IPS-20b (cell line): ENCODE data around the gene CSTF3.
"Not testable (repeated sequence)": the region's sequence is repeated elsewhere in the genome, so short reads cannot be mapped to it uniquely, and the experiment has no call there.

Source experiments
- H3K27ac ChIP-seq: one replicate; pipeline ENCODE4 v1.5.1; 2013; ENCODE audit warnings: low read length
- H3K27me3 ChIP-seq: 2 replicates; pipeline ENCODE4 v1.6.1; 2013; ENCODE audit warnings: mild to moderate bottlenecking, low read length, inconsistent platforms; ENCODE audit not compliant: insufficient read depth
- H3K36me3 ChIP-seq: 2 replicates; pipeline ENCODE4 v1.6.1; 2013; ENCODE audit warnings: low read depth, mild to moderate bottlenecking, inconsistent platforms, low read length, moderate library complexity; ENCODE audit not compliant: insufficient read depth
- H3K4me1 ChIP-seq: 2 replicates; pipeline ENCODE4 v1.6.1; 2013; ENCODE audit warnings: mild to moderate bottlenecking, control low read depth, inconsistent platforms, low read length, moderate library complexity; ENCODE audit not compliant: insufficient read depth
- H3K4me3 ChIP-seq: 2 replicates; pipeline ENCODE4 v1.5.1; 2013; ENCODE audit warnings: mild to moderate bottlenecking, low read length, inconsistent platforms
- H3K9ac ChIP-seq: 2 replicates; pipeline ENCODE4 v1.6.1; 2013; ENCODE audit warnings: low read depth, mild to moderate bottlenecking, inconsistent platforms, low read length, moderate library complexity
- H3K9me3 ChIP-seq: 2 replicates; pipeline ENCODE4 v1.6.1; 2013; ENCODE audit warnings: mild to moderate bottlenecking, low read depth, low read length, inconsistent platforms; ENCODE audit not compliant: insufficient read depth

Gene CSTF3

DNA sequence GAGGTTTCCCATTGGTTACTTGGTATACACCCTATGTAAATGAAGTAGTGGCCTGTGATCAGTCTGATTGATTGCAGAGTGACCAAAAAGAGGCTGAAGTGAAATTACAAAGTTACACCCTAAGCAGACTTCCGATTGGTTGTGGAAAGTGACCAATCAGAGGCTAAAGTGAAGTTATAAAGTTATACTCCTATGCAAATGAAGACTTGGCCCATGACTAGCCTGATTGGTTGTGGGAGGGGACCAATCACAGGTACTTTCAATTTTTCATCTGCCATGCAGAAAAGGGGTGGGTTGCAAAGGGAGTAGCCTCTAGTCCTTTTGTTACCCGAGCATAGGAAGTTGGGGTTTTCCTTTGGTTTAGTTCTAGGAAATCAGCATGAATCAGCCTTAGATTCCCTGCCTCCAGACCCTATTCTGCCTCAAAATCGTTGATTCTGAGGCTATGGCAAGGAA, 18.1 kb upstream of the CSTF3 start:
- Histone ChIP-seq H3K27ac (no peak overlapping the region), H3K4me3 (no peak overlapping the region), H3K9me3 (no peaks in the 10 kb centered on the region), H3K4me1 (peaks cover 11% of the 10 kb centered on the region; the same call in 1 of the 2 replicates), H3K36me3 (no peaks in the 10 kb centered on the region), H3K27me3 (no peaks in the 10 kb centered on the region), H3K9ac (no peak overlapping the region)

DNA sequence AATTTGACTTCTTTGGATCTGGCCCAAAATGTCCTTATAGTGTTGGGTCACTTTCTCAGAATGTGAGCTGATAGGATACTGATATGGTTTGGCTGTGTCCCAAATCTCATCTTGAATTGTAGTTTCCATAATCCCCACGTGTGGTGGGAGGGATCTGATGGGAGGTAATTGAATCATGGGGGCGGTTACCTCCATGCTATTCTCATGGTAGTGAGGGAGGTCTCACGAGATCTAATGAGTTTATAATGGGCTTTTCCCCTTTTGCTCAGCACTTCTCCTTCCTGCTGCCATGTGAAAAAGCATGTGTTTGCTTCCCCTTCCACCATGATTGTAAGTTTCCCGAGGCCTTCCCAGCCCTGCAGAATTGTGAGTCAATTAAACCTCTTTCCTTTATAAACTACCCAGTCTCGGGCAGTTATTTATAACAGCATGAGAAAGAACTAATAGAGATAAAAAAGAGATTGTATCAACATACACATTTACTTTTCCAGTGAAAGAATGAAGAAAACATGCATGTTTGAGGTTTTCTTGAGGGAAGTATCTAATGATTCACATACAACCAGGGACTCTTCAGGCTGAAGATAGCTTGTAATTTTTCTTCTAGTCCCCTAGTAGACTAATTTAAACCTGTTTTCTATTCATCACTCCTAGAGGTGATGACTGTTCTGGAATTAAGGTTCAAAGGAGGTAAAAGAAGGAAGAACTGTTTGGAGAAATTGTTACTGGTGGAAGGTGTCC, 17.3 kb upstream of the CSTF3 start:
- no peak overlapping the region for H3K9ac ChIP-seq
- no peaks in the 10 kb centered on the region for H3K27me3 ChIP-seq
- H3K27ac ChIP-seq, result no peak overlapping the region
- peaks cover 11% of the 10 kb centered on the region; the same call in 1 of the 2 replicates for H3K4me1 ChIP-seq
- H3K9me3 ChIP-seq, result no peaks in the 10 kb centered on the region
- no peaks in the 10 kb centered on the region for H3K36me3 ChIP-seq
- peak overlapping the region; percentile 20; the same call in 1 of the 2 replicates for H3K4me3 ChIP-seq

DNA sequence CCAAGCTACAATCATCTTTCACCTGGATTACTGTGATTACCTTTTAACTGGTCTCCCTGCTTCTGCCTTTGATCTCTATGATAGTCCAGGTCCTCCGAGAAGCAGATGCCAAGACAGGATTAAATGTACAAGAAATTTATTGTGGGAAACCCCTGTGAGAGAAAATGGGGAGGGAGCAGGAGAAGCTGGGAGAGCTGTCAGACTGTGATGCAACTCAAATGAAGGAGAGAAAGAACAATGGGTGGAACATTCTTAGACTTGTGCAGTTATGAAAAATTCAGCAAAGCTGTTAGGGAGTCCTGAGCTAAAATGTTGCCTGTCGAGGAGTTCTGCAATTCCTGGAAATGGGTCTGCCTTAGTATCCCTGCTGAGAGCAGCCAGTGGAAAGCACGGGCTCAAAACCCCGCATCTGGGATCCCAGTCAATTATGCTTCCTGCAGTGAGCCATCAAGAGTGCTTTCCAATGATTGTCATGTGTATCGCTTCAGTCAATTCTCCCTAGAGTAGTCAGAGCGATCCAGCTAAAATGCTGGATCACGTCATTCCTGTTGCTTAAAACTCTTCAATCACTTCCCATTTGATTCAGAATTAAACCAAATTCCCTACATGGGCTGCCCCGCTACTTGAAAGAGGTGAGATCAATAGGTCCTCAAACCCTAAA, 16.5 kb upstream of the CSTF3 start:
- Histone ChIP-seq H3K9ac (no peak overlapping the region), H3K4me3 (peak overlapping the region; percentile 20; the same call in 1 of the 2 replicates)

DNA sequence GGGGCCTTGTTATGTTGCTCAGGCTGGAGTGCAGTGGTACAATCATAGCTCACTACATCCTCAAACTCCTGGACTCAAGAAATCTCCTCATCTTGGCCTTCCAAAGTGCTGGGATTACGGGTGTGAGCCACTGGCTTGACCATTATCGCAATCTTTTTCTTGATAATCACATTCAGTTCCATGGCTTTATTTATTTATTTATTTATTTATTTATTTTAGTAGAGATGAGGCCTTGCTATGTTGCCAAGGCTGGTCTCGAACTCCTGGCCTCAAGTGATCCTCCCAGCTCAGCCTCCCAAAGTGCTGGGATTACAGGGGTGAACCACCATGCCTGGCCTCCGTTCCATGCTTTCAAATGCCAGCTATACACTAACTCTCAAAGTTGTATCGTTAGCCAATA, 15.5 kb upstream of the CSTF3 start:
- H3K9ac ChIP-seq, H3K9me3 ChIP-seq, H3K27ac ChIP-seq, H3K36me3 ChIP-seq, H3K27me3 ChIP-seq, H3K4me3 ChIP-seq: not testable (repeated sequence)
- peaks cover 11% of the 10 kb centered on the region; the same call in 1 of the 2 replicates for H3K4me1 ChIP-seq

More for the DNA sequence above, 16.5 kb upstream of the CSTF3 start:
- Histone ChIP-seq H3K9me3 (no peaks in the 10 kb centered on the region), H3K36me3 (no peaks in the 10 kb centered on the region), H3K27ac (no peak overlapping the region), H3K4me1 (peaks cover 11% of the 10 kb centered on the region; the same call in 1 of the 2 replicates), H3K27me3 (no peaks in the 10 kb centered on the region)

DNA sequence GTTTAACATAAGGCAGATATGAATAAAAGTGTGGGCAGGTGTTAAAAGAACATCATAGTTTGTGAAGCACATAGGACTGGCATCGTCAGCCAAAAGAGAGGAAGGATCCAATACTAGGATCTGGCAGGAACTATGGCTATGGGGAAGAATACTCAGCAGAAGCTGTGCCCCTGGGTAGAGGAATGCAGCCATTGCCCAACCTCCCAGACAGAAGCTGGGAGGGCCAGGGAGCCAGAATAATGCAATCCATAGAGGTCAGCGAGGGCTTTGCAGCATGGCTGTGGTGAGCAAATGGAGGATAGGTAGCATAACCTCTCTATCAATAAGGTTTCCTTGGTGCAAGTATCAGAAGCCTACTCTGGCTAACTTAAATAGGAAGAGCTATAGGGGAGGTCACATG, 11.7 kb upstream of the CSTF3 start:
- Histone ChIP-seq H3K4me1 (peaks cover 5% of the 10 kb centered on the region; the same call in 1 of the 2 replicates), H3K4me3 (no peak overlapping the region), H3K27me3 (no peaks in the 10 kb centered on the region), H3K9ac (no peak overlapping the region), H3K27ac (no peak overlapping the region), H3K9me3 (no peaks in the 10 kb centered on the region), H3K36me3 (no peaks in the 10 kb centered on the region)

DNA sequence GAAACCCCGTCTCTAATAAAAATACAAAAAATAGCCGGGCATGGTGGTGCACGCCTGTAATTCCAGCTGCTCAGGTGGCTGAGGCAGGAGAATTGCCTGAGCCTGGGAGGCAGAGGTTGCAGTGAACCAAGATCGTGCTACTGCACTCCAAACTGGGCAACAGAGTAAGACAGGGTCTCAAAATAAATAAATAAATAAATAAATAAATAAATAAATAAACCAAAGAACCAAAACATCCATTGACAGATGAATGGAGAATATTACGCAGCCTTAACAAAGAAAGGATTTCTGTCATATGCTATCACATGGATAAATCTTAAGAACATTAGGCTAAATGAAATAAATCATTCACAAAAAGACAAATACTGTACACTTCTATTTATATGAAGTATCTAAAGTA, 11.1 kb upstream of the CSTF3 start:
- no peak overlapping the region for H3K4me3 ChIP-seq
- H3K27ac ChIP-seq, result no peak overlapping the region
- H3K27me3 ChIP-seq, result no peaks in the 10 kb centered on the region
- no peaks in the 10 kb centered on the region for H3K4me1 ChIP-seq
- H3K9me3 ChIP-seq, result no peaks in the 10 kb centered on the region
- no peak overlapping the region for H3K9ac ChIP-seq
- H3K36me3 ChIP-seq, result no peaks in the 10 kb centered on the region

DNA sequence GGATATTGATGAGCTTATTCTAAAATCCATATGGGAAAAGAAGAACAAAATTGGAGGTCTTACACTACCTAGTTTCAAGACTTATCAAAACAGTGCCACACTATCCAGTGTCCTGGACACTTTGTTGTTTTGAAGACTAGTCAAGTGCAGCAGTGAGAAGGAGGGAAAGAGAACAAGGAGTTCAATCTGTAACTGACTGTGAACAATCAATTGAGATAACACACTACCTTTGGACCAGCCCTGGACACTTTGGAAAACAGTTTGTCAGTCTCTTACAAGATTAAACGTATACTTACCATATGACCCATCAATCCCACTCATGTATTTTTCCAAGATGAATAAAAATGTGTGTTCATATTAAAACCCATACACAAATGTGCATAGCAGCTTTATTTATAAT, 10.0 kb upstream of the CSTF3 start:
- Histone ChIP-seq H3K4me3 (no peak overlapping the region), H3K4me1 (no peaks in the 10 kb centered on the region), H3K27ac (no peak overlapping the region), H3K36me3 (no peaks in the 10 kb centered on the region), H3K9me3 (no peaks in the 10 kb centered on the region), H3K27me3 (no peaks in the 10 kb centered on the region), H3K9ac (no peak overlapping the region)

DNA sequence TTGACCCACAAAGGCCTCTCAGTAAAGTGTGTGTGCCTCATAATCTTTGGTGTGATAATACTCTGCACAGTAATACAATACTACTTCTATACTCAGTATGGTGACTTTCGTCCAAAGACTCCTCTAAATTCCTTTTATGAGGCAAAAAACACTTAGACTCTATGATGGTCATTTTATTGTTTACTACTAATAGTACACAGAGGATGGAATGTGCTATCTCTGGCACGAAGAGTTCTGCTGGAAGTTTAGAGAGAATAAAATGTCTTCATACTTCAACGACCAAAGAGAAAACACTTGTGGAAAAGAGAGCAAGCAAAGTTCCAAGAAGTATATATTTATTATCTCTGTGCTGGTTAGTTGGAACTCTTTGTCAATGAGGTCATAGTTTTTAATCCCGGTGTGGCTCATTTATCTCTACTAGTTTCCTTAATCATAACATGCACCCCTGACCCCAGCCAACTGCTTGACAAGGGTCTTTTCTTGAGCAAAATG, 7.5 kb upstream of the CSTF3 start:
- H3K36me3 ChIP-seq, result no peaks in the 10 kb centered on the region
- H3K9ac ChIP-seq, result no peak overlapping the region
- H3K4me3 ChIP-seq, result no peak overlapping the region
- H3K27ac ChIP-seq, result no peak overlapping the region
- no peaks in the 10 kb centered on the region for H3K9me3 ChIP-seq
- no peaks in the 10 kb centered on the region for H3K27me3 ChIP-seq
- H3K4me1 ChIP-seq, result no peaks in the 10 kb centered on the region

DNA sequence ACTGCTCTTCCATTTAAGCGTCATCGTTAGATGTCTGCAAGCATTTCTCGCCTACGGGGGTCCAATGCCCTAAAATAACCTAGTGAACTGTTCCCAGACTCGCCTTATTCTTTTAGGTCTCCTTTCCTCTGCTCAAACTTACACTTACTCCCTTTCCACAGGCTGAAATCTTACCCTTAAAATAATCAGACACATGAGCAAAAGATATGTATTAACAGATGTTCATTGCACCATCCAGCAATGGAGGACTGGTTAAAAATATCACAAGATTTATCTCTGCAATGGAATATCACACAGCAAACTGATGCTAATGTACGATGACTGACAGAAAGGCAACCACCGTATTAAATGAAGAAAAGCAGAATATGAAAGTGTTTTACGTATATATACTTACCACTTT, 1.6 kb upstream of the CSTF3 start:
- no peak overlapping the region for H3K9ac ChIP-seq
- H3K27ac ChIP-seq, result no peak overlapping the region
- H3K9me3 ChIP-seq, result no peaks in the 10 kb centered on the region
- H3K36me3 ChIP-seq, result peaks cover 9% of the 10 kb centered on the region; the same call in 1 of the 2 replicates
- H3K27me3 ChIP-seq, result no peaks in the 10 kb centered on the region
- no peak overlapping the region for H3K4me3 ChIP-seq
- H3K4me1 ChIP-seq, result peaks cover 14% of the 10 kb centered on the region; the same call in 1 of the 2 replicates

DNA sequence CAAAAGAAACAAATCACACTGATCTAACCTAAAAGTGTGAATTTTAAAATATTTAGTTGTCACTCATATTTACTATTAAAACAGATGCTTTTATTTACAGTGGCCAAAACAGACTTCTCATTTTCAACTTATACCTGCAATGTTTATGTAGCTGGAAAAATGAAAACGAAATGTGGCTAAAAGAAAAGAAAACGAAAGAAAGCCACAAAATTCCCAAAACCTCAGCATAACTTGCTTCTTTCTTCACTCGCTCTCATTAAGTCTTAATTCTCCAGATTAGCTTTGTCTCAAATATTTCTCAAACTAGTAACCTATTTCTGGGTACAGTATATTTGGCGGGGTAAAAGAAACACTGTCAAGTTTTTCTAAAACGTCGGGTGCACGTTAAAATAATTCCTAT, 693 bp downstream of the CSTF3 start:
- Histone ChIP-seq H3K9ac (peak overlapping the region; percentile 90), H3K36me3 (peaks cover 9% of the 10 kb centered on the region; the same call in 1 of the 2 replicates), H3K9me3 (no peaks in the 10 kb centered on the region), H3K27ac (peak overlapping the region; percentile 66), H3K4me3 (peak overlapping the region; percentile 77), H3K27me3 (no peaks in the 10 kb centered on the region), H3K4me1 (peaks cover 24% of the 10 kb centered on the region; the same call in 1 of the 2 replicates)

DNA sequence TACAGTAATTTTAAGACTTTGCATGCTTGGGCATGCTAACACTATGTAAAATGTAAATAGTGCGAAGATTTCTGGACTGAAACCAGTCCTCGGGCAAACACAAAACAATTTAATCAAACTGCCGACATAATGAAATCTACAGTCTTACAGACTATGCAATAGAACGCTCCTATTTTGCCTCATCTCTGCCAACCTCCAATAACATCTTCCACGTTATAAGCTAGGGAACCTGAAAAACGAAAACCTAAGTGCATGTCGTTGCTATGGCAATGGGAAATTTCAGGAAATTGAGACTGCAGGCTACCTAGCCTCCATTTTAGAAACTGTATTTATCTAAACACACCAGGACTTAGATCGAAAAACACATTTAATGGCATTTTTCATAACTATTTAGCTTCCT, 1.1 kb downstream of the CSTF3 start:
- H3K36me3 ChIP-seq, result peaks cover 9% of the 10 kb centered on the region; the same call in 1 of the 2 replicates
- peak overlapping the region; percentile 77 for H3K4me3 ChIP-seq
- H3K4me1 ChIP-seq, result peaks cover 25% of the 10 kb centered on the region; the same call in 1 of the 2 replicates

More for the DNA sequence above, 1.1 kb downstream of the CSTF3 start:
- Histone ChIP-seq H3K27me3 (no peaks in the 10 kb centered on the region), H3K27ac (peak overlapping the region; percentile 66), H3K9ac (peak overlapping the region; percentile 90), H3K9me3 (no peaks in the 10 kb centered on the region)
